ENCODE measurements around the gene RHBDF1.
A peak's percentile ranks its signal among the peaks of the same experiment; 100 is the strongest.

The RHBDF1 gene

GRCh38 chr16:92431-93339 is 20.3 kb upstream of the RHBDF1 start:
- no peak for DNase-seq

GRCh38 chr16:91484-91883 is 19.1 kb upstream of the RHBDF1 start:
- no peak for DNase-seq

GRCh38 chr16:89391-90302 is 17.2 kb upstream of the RHBDF1 start:
- no peak for DNase-seq

GRCh38 chr16:88613-89012 is 16.2 kb upstream of the RHBDF1 start:
- no peak for DNase-seq

GRCh38 chr16:86483-86952 is 14.1 kb upstream of the RHBDF1 start:
- no peak for DNase-seq

- no peak for DNase-seq
These were observed 13.4 kb upstream of the RHBDF1 start for GRCh38 chr16:85865-86264.

GRCh38 chr16:85407-85782 is 13.0 kb upstream of the RHBDF1 start:
- DNase-seq, result no peak

GRCh38 chr16:84718-85406 is 12.4 kb upstream of the RHBDF1 start:
- peak; percentile 75 for DNase-seq

GRCh38 chr16:83781-84615 is 11.6 kb upstream of the RHBDF1 start:
- no peak for DNase-seq

GRCh38 chr16:83060-83603 is 10.7 kb upstream of the RHBDF1 start:
- no peak for DNase-seq

GRCh38 chr16:79151-80054 is 7.0 kb upstream of the RHBDF1 start:
- no peak for DNase-seq

- no peak for DNase-seq
These were observed 6.2 kb upstream of the RHBDF1 start for GRCh38 chr16:78444-79150.

- DNase-seq, result peak; percentile 51
These were observed 5.5 kb upstream of the RHBDF1 start, which contains the start of gene MPG for GRCh38 chr16:77807-78443. Gene MPG (plus strand): TSS chr16:78225. CDS start chr16:78310, 85 bp downstream.

- DNase-seq, result no peak
These were observed 4.9 kb upstream of the RHBDF1 start for GRCh38 chr16:77273-77806.

GRCh38 chr16:76535-77272 is 4.3 kb upstream of the RHBDF1 start:
- DNase-seq, result peak; percentile 39

GRCh38 chr16:75580-76501 is 3.4 kb upstream of the RHBDF1 start:
- DNase-seq, result peak; percentile 31

GRCh38 chr16:74747-75334 is 2.4 kb upstream of the RHBDF1 start:
- no peak for DNase-seq

Data from amniotic stem cell (primary cell).